ENCODE results near the gene CASK.

DNA sequence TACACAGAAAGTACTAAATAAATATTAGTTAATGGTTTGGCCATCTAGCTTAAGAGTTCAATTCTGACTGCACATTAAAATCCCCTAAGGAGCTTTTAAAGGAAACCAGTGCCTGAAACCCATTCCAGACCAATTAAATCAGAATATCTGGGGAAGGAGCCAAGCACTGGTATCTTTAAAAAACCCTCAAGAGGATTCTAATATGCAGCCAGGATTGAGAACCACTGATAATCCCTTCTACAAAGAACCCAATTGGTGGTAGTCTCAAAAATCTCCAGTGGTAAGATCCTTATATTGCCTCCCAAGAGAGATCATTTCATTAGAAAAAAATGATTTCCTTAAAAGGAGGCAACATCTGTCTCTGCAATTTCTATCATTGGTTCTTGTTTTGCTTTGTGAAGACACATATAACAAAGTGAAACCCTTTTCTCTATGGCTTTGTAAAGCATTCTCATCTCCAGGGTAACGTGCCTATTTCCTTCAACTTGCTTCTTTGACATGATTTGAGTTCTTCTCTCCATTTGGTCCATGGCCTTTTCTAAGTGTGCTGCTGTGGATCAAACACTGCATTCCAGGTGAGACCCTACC, 231.1 kb downstream of the CASK start:
- TF ChIP-seq TAF1 (IDR thresholded peaks at IDR 0.05; ENCODE audit: low read depth) (no peak), EZH2 (IDR thresholded peaks at IDR 0.05; ENCODE audit: borderline replicate concordance, insufficient read depth, low read length, poor library complexity, severe bottlenecking) (no peak), POLR2AphosphoS5 (IDR thresholded peaks at IDR 0.05) (no peak)
- TF ChIP-seq, protein P1, sequence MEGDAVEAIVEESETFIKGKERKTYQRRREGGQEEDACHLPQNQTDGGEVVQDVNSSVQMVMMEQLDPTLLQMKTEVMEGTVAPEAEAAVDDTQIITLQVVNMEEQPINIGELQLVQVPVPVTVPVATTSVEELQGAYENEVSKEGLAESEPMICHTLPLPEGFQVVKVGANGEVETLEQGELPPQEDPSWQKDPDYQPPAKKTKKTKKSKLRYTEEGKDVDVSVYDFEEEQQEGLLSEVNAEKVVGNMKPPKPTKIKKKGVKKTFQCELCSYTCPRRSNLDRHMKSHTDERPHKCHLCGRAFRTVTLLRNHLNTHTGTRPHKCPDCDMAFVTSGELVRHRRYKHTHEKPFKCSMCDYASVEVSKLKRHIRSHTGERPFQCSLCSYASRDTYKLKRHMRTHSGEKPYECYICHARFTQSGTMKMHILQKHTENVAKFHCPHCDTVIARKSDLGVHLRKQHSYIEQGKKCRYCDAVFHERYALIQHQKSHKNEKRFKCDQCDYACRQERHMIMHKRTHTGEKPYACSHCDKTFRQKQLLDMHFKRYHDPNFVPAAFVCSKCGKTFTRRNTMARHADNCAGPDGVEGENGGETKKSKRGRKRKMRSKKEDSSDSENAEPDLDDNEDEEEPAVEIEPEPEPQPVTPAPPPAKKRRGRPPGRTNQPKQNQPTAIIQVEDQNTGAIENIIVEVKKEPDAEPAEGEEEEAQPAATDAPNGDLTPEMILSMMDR (IDR thresholded peaks at IDR 0.05; ENCODE audit: poor library complexity, severe bottlenecking): no peak
